ENCODE data around the gene ADGRL1. TPM values are rescaled to one million over a fixed set of nuclear protein-coding genes. Genes with fewer than 3 reads are reported as not detected.

Gene ADGRL1
- total RNA-seq, 1 donor from 2014 or later: 2.1 TPM

GRCh38 chr19:14165990-14166830 lies 39.8 kb downstream of the ADGRL1 start:
- peaks cover 1% of the 10 kb centered on the region for H3K27me3 ChIP-seq (ENCODE audit: control insufficient read depth, insufficient read depth, low read length)
- TF ChIP-seq CTCF (IDR thresholded peaks at IDR 0.05; ENCODE audit: insufficient read depth, low read length, severe bottlenecking): no peak
- H3K4me3 ChIP-seq (ENCODE audit: low read depth, low read length): no peak overlapping the region
- DNase-seq (ENCODE audit: low read depth): no peak
- no peak for FAIRE-seq
- H3K36me3 ChIP-seq (ENCODE audit: control insufficient read depth, insufficient read depth, low read length): no peaks in the 10 kb centered on the region

- no peak for DNase-seq (ENCODE audit: low read depth)
- H3K27me3 ChIP-seq (ENCODE audit: control insufficient read depth, insufficient read depth, low read length): peaks cover 1% of the 10 kb centered on the region
- TF ChIP-seq CTCF (IDR thresholded peaks at IDR 0.05; ENCODE audit: insufficient read depth, low read length, severe bottlenecking): no peak
- H3K4me3 ChIP-seq (ENCODE audit: low read depth, low read length): no peak overlapping the region
- no peak for FAIRE-seq
- H3K36me3 ChIP-seq (ENCODE audit: control insufficient read depth, insufficient read depth, low read length): no peaks in the 10 kb centered on the region
These were observed 41.1 kb downstream of the ADGRL1 start for GRCh38 chr19:14164724-14165493.

GRCh38 chr19:14164082-14164481 lies 41.9 kb downstream of the ADGRL1 start:
- no peak for DNase-seq (ENCODE audit: low read depth)
- no peak for FAIRE-seq
- TF ChIP-seq CTCF (IDR thresholded peaks at IDR 0.05; ENCODE audit: insufficient read depth, low read length, severe bottlenecking): no peak
- Histone ChIP-seq H3K4me3 (ENCODE audit: low read depth, low read length) (no peak overlapping the region), H3K36me3 (ENCODE audit: control insufficient read depth, insufficient read depth, low read length) (no peaks in the 10 kb centered on the region), H3K27me3 (ENCODE audit: control insufficient read depth, insufficient read depth, low read length) (peaks cover 1% of the 10 kb centered on the region)

DNA sequence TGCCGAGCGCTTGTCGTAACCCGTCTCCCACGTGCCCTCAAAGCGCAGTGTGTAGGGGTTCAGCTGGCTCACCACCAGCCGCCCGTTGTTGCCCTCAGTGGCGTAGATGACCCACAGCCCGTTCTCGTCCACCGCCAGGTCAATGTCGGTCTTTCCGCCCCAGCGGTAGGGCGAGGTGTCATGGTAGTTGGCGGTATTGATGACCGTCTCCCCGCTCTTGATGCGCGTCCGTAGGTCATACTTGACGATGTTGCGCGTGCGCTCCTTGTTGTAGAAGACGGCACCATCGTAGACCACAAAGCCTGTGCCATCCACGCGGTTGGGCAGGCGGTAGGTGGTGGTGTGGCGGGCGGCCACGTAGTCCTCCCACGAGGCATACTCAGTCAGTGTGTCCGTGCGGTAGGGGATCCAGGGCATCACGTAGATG lies 43.1 kb downstream of the ADGRL1 start:
- no peak overlapping the region for H3K4me3 ChIP-seq (ENCODE audit: low read depth, low read length)
- no peak for TF ChIP-seq CTCF (IDR thresholded peaks at IDR 0.05; ENCODE audit: insufficient read depth, low read length, severe bottlenecking)
- no peak for FAIRE-seq
- peaks cover 1% of the 10 kb centered on the region for H3K27me3 ChIP-seq (ENCODE audit: control insufficient read depth, insufficient read depth, low read length)
- DNase-seq (ENCODE audit: low read depth): no peak
- no peaks in the 10 kb centered on the region for H3K36me3 ChIP-seq (ENCODE audit: control insufficient read depth, insufficient read depth, low read length)

GRCh38 chr19:14161305-14161704 lies 44.7 kb downstream of the ADGRL1 start:
- peaks cover 1% of the 10 kb centered on the region for H3K27me3 ChIP-seq (ENCODE audit: control insufficient read depth, insufficient read depth, low read length)
- TF ChIP-seq CTCF (IDR thresholded peaks at IDR 0.05; ENCODE audit: insufficient read depth, low read length, severe bottlenecking): no peak
- FAIRE-seq: no peak
- no peak for DNase-seq (ENCODE audit: low read depth)
- no peak overlapping the region for H3K4me3 ChIP-seq (ENCODE audit: low read depth, low read length)
- no peaks in the 10 kb centered on the region for H3K36me3 ChIP-seq (ENCODE audit: control insufficient read depth, insufficient read depth, low read length)

Measured in bronchial epithelial cell (primary cell).